Measurements from ENCODE around the gene YPEL2.
"Not testable (repeated sequence)": the region's sequence is repeated elsewhere in the genome, so short reads cannot be mapped to it uniquely, and the experiment has no call there.

YPEL2 gene

GRCh38 chr17:59389066-59389465, 57.6 kb downstream of the YPEL2 start:
- H3K9me3 ChIP-seq (ENCODE audit: insufficient read depth, low read depth, low read length): no peaks in the 10 kb centered on the region
- no peak overlapping the region for H2AFZ ChIP-seq (ENCODE audit: low read length)
- H4K20me1 ChIP-seq (ENCODE audit: insufficient read depth, low read length, poor library complexity, severe bottlenecking): no peaks in the 10 kb centered on the region
- H3K27me3 ChIP-seq (ENCODE audit: insufficient read depth, low read length, poor library complexity, severe bottlenecking): no peaks in the 10 kb centered on the region
- no peak overlapping the region for H3K4me3 ChIP-seq (ENCODE audit: low read length, poor library complexity, severe bottlenecking)
- H3F3A ChIP-seq (ENCODE audit: low read depth): no peaks in the 10 kb centered on the region
- H3K9me2 ChIP-seq (replicated peaks; ENCODE audit: low read depth, low read length): no peaks in the 10 kb centered on the region
- TF ChIP-seq, protein P1, sequence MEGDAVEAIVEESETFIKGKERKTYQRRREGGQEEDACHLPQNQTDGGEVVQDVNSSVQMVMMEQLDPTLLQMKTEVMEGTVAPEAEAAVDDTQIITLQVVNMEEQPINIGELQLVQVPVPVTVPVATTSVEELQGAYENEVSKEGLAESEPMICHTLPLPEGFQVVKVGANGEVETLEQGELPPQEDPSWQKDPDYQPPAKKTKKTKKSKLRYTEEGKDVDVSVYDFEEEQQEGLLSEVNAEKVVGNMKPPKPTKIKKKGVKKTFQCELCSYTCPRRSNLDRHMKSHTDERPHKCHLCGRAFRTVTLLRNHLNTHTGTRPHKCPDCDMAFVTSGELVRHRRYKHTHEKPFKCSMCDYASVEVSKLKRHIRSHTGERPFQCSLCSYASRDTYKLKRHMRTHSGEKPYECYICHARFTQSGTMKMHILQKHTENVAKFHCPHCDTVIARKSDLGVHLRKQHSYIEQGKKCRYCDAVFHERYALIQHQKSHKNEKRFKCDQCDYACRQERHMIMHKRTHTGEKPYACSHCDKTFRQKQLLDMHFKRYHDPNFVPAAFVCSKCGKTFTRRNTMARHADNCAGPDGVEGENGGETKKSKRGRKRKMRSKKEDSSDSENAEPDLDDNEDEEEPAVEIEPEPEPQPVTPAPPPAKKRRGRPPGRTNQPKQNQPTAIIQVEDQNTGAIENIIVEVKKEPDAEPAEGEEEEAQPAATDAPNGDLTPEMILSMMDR (conservative IDR thresholded peaks at IDR 0.05; ENCODE audit: low read length): no peak
- no peak for TF ChIP-seq EZH2phosphoT487 (IDR thresholded peaks at IDR 0.05; ENCODE audit: borderline replicate concordance)
- H3K4me1 ChIP-seq (ENCODE audit: insufficient read depth, low read length, poor library complexity, severe bottlenecking): no peaks in the 10 kb centered on the region
- peaks cover 10% of the 10 kb centered on the region; the same call in 1 of the 2 replicates for H3K36me3 ChIP-seq (ENCODE audit: insufficient read depth, low read length)
- no peak overlapping the region for H3K9ac ChIP-seq (ENCODE audit: low read depth, low read length, poor library complexity, severe bottlenecking)
- H3K79me2 ChIP-seq (ENCODE audit: insufficient read depth, low read length): no peaks in the 10 kb centered on the region
- H3K4me2 ChIP-seq (ENCODE audit: low read depth, low read length, poor library complexity, severe bottlenecking): no peak overlapping the region

GRCh38 chr17:59391021-59391420, 59.6 kb downstream of the YPEL2 start:
- TF ChIP-seq EZH2phosphoT487 (IDR thresholded peaks at IDR 0.05; ENCODE audit: borderline replicate concordance): no peak
- TF ChIP-seq, protein P1 (conservative IDR thresholded peaks at IDR 0.05; ENCODE audit: low read length): no peak
- Histone ChIP-seq H3K9ac (ENCODE audit: low read depth, low read length, poor library complexity, severe bottlenecking) (no peak overlapping the region), H3K9me2 (replicated peaks; ENCODE audit: low read depth, low read length) (no peaks in the 10 kb centered on the region), H2AFZ (ENCODE audit: low read length) (no peak overlapping the region), H3K79me2 (ENCODE audit: insufficient read depth, low read length) (no peaks in the 10 kb centered on the region), H3K27me3 (ENCODE audit: insufficient read depth, low read length, poor library complexity, severe bottlenecking) (no peaks in the 10 kb centered on the region), H3K36me3 (ENCODE audit: insufficient read depth, low read length) (peaks cover 10% of the 10 kb centered on the region; the same call in 1 of the 2 replicates), H3K9me3 (ENCODE audit: insufficient read depth, low read depth, low read length) (no peaks in the 10 kb centered on the region), H3K4me1 (ENCODE audit: insufficient read depth, low read length, poor library complexity, severe bottlenecking) (no peaks in the 10 kb centered on the region), H4K20me1 (ENCODE audit: insufficient read depth, low read length, poor library complexity, severe bottlenecking) (no peaks in the 10 kb centered on the region), H3F3A (ENCODE audit: low read depth) (no peaks in the 10 kb centered on the region), H3K4me2 (ENCODE audit: low read depth, low read length, poor library complexity, severe bottlenecking) (no peak overlapping the region), H3K4me3 (ENCODE audit: low read length, poor library complexity, severe bottlenecking) (no peak overlapping the region)

DNA sequence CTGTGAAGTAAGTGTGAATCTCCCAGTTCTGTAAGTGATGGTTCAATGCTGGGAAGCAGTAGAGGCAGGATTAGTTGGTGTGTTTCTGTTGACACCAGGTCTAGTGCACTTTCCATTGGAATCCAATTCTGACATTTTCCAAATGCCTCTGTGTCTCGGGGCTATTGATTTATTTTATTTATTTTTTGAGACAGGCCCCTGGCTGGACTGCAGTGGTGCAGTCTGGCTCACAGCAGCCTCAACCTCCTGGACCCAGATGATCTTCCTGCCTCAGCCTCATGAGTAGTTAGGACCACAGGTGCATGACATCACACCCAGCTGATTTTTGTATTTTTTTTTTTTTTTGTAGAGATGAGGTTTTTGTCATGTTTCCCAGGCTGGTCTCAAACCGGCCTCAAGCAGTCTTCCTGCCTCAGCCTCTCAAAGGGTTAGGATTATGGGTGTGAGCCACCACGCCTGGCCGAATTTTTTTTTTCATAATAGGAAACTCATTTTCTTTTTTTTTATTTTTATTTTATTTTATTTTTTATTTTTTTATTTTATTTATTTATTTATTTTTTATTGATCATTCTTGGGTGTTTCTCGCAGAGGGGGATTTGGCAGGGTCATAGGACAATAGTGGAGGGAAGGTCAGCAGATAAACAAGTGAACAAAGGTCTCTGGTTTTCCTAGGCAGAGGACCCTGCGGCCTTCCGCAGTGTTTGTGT, 61.7 kb downstream of the YPEL2 start:
- peaks cover 10% of the 10 kb centered on the region; the same call in 1 of the 2 replicates for H3K36me3 ChIP-seq (ENCODE audit: insufficient read depth, low read length)
- H3K9me2 ChIP-seq (replicated peaks; ENCODE audit: low read depth, low read length): no peaks in the 10 kb centered on the region
- no peaks in the 10 kb centered on the region for H3K27me3 ChIP-seq (ENCODE audit: insufficient read depth, low read length, poor library complexity, severe bottlenecking)
- H2AFZ ChIP-seq (ENCODE audit: low read length): no peak overlapping the region
- no peak overlapping the region for H3K4me2 ChIP-seq (ENCODE audit: low read depth, low read length, poor library complexity, severe bottlenecking)
- no peaks in the 10 kb centered on the region for H3F3A ChIP-seq (ENCODE audit: low read depth)
- TF ChIP-seq, protein P1 (conservative IDR thresholded peaks at IDR 0.05; ENCODE audit: low read length): no peak
- no peak for TF ChIP-seq EZH2phosphoT487 (IDR thresholded peaks at IDR 0.05; ENCODE audit: borderline replicate concordance)
- no peak overlapping the region for H3K9ac ChIP-seq (ENCODE audit: low read depth, low read length, poor library complexity, severe bottlenecking)
- no peaks in the 10 kb centered on the region for H3K9me3 ChIP-seq (ENCODE audit: insufficient read depth, low read depth, low read length)
- H3K4me1 ChIP-seq (ENCODE audit: insufficient read depth, low read length, poor library complexity, severe bottlenecking): no peaks in the 10 kb centered on the region
- H3K4me3 ChIP-seq (ENCODE audit: low read length, poor library complexity, severe bottlenecking): no peak overlapping the region
- no peaks in the 10 kb centered on the region for H3K79me2 ChIP-seq (ENCODE audit: insufficient read depth, low read length)
- no peaks in the 10 kb centered on the region for H4K20me1 ChIP-seq (ENCODE audit: insufficient read depth, low read length, poor library complexity, severe bottlenecking)

DNA sequence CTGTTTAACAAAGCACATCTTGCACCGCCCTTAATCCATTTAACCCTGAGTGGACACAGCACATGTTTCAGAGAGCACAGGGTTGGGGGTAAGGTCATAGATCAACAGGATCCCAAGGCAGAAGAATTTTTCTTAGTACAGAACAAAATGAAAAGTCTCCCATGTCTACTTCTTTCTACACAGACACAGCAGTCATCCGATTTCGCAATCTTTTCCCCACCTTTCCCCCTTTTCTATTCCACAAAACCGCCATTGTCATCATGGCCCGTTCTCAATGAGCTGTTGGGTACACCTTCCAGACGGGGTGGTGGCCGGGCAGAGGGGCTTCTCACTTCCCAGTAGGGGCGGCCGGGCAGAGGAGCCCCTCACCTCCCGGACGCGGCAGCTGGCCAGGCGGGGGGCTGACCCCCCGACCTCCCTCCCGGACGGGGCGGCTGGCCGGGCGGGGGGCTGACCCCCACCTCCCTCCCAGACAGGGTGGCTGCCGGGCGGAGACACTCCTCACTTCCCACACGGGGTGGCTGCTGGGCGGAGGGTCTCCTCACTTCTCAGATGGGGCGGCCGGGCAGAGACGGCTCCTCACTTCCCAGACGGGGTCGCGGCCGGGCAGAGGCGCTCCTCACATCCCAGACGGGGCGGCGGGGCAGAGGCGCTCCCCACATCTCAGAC, 62.4 kb downstream of the YPEL2 start:
- H3K9me3 ChIP-seq (ENCODE audit: insufficient read depth, low read depth, low read length); H3K27me3 ChIP-seq (ENCODE audit: insufficient read depth, low read length, poor library complexity, severe bottlenecking); H3K4me1 ChIP-seq (ENCODE audit: insufficient read depth, low read length, poor library complexity, severe bottlenecking); H4K20me1 ChIP-seq (ENCODE audit: insufficient read depth, low read length, poor library complexity, severe bottlenecking); H3K4me2 ChIP-seq (ENCODE audit: low read depth, low read length, poor library complexity, severe bottlenecking); H3K9me2 ChIP-seq (replicated peaks; ENCODE audit: low read depth, low read length); H3K79me2 ChIP-seq (ENCODE audit: insufficient read depth, low read length); H3K9ac ChIP-seq (ENCODE audit: low read depth, low read length, poor library complexity, severe bottlenecking); H3F3A ChIP-seq (ENCODE audit: low read depth); H3K36me3 ChIP-seq (ENCODE audit: insufficient read depth, low read length); H3K4me3 ChIP-seq (ENCODE audit: low read length, poor library complexity, severe bottlenecking); H2AFZ ChIP-seq (ENCODE audit: low read length): not testable (repeated sequence)
